IPS-20b (cell line): ENCODE results near the gene GPR39.

Experiments used
- H3K27ac ChIP-seq: one replicate; pipeline ENCODE4 v1.5.1; 2013; ENCODE audit warnings: low read length
- H3K27me3 ChIP-seq: 2 replicates; pipeline ENCODE4 v1.6.1; 2013; ENCODE audit warnings: mild to moderate bottlenecking, low read length, inconsistent platforms; ENCODE audit not compliant: insufficient read depth
- H3K36me3 ChIP-seq: 2 replicates; pipeline ENCODE4 v1.6.1; 2013; ENCODE audit warnings: low read depth, mild to moderate bottlenecking, inconsistent platforms, low read length, moderate library complexity; ENCODE audit not compliant: insufficient read depth
- H3K4me1 ChIP-seq: 2 replicates; pipeline ENCODE4 v1.6.1; 2013; ENCODE audit warnings: mild to moderate bottlenecking, control low read depth, inconsistent platforms, low read length, moderate library complexity; ENCODE audit not compliant: insufficient read depth
- H3K4me3 ChIP-seq: 2 replicates; pipeline ENCODE4 v1.5.1; 2013; ENCODE audit warnings: mild to moderate bottlenecking, low read length, inconsistent platforms
- H3K9ac ChIP-seq: 2 replicates; pipeline ENCODE4 v1.6.1; 2013; ENCODE audit warnings: low read depth, mild to moderate bottlenecking, inconsistent platforms, low read length, moderate library complexity
- H3K9me3 ChIP-seq: 2 replicates; pipeline ENCODE4 v1.6.1; 2013; ENCODE audit warnings: mild to moderate bottlenecking, low read depth, low read length, inconsistent platforms; ENCODE audit not compliant: insufficient read depth

Gene GPR39

DNA sequence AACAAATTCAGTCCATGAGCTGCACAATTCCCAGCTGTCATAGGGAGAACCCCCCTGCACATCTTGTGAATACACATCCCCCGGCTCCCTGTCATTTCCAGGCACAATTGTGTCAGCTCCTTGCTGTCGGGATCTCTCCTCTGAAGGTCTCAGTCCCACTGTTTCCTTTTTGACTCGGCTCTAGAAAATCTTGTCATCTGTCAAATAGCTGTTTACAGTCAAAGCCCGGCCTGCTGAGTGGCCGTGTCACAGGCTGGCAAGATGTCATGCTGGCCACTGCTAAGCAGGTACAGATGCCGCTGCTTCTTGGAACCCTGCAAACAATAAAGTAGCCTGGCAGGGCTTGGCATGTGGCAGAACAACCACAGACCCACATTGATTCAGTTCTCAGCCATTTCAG, 191.7 kb downstream of the GPR39 start:
- peaks cover 12% of the 10 kb centered on the region; the same call in 1 of the 2 replicates for H3K4me1 ChIP-seq
- no peak overlapping the region for H3K9ac ChIP-seq
- no peaks in the 10 kb centered on the region for H3K27me3 ChIP-seq
- H3K4me3 ChIP-seq = no peak overlapping the region
- H3K36me3 ChIP-seq = no peaks in the 10 kb centered on the region
- no peaks in the 10 kb centered on the region for H3K9me3 ChIP-seq
- no peak overlapping the region for H3K27ac ChIP-seq

DNA sequence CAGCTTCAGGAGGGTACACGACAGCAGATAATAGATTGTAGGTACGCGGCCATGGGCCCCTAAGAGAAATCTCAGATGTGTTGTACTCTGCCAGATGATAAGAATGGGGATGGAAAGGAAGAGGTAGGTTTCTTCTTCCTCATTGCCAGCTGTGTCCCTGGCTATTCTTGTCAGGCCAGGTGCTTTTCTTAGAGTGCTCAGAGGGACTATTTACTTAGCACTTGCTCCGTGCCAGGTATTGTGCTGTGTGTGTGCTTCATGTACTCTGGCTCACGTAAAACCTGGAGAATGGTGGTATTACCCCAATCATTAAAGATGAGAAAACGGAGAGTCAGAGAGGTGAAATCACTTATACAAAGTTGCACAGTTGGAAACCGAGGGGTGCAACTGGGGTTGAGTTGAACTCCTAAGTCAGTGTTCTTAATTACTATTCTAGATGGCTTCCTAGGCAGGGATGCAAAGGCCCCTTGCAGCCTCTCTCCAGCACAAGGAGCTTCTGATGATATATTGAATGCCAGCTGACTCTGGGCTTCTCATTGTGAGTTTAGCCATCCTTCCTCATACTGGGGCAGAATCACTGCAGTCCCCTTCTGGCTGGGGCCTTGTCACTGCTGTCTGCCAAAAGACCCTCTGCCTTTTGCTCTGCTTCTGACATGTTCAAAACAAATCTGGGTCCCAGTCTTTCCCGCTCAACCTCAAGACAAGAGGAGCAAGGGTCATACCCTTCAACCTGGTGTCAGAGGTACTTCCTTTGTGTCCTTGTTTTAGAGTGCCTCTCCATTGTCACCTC, 192.7 kb downstream of the GPR39 start:
- Histone ChIP-seq H3K27me3 (no peaks in the 10 kb centered on the region), H3K9ac (no peak overlapping the region), H3K9me3 (no peaks in the 10 kb centered on the region), H3K36me3 (no peaks in the 10 kb centered on the region), H3K4me1 (peaks cover 12% of the 10 kb centered on the region; the same call in 1 of the 2 replicates), H3K4me3 (no peak overlapping the region), H3K27ac (no peak overlapping the region)

DNA sequence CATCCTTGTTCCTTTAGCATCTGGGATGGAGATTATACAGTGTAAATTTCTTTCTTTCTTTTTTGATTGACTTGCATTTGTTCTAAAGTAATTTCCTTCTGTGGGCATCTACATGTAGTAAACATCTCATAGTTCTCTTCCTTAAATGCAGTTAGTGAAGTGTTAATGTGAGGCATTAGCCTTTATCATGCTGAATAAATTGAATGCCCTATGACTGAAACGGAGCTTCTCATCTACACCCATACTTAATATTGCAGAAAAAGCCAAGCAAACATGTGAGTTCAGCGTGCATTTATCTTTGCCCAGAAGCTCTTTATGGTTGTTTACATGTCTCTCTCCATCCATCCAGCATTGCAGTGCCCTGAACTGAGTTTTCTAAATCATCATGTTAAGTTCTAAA, 195.1 kb downstream of the GPR39 start:
- Histone ChIP-seq H3K4me3 (no peak overlapping the region), H3K4me1 (peaks cover 4% of the 10 kb centered on the region; the same call in 1 of the 2 replicates), H3K9ac (no peak overlapping the region), H3K27me3 (no peaks in the 10 kb centered on the region), H3K27ac (no peak overlapping the region), H3K36me3 (no peaks in the 10 kb centered on the region), H3K9me3 (no peaks in the 10 kb centered on the region)

DNA sequence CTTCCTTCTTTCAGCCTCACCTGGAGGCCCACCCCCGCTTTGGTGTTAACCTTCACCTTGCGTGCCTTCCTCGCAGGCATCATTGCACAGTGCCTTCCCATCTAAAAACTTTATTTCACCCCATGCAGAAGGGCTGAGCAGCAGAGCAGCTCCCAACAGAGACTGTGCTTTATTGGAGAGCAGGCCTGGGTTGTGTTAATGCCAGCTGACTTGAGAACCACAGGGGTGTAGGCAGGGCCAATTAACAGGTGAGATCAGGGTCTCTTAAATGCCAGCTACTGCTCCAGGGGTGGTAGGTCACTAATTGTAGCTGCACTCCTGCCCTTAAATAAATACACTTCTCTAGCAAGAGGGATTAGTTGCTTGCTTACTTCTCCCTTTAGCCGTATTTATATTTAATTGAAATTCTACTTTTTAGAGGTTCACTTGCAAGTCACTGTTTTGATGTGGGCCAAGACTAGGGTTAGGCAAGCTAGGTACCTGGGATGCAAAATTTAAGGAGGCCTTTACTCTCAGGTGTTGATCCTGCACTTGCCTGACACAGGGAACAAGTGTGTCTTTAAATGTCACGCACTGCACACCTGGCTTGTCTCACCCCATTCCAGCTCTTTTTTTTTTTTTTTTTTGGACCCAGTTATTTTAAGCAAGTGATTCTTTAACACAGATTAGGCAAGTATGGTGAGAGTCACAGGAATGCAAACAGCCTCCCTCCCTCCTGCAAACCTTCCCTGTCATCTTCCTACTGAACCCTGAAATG, 198.9 kb downstream of the GPR39 start:
- Histone ChIP-seq H3K4me1 (no peaks in the 10 kb centered on the region; the same call in 1 of the 2 replicates), H3K36me3 (no peaks in the 10 kb centered on the region), H3K27ac (no peak overlapping the region), H3K4me3 (no peak overlapping the region), H3K9ac (no peak overlapping the region), H3K9me3 (no peaks in the 10 kb centered on the region), H3K27me3 (no peaks in the 10 kb centered on the region)

DNA sequence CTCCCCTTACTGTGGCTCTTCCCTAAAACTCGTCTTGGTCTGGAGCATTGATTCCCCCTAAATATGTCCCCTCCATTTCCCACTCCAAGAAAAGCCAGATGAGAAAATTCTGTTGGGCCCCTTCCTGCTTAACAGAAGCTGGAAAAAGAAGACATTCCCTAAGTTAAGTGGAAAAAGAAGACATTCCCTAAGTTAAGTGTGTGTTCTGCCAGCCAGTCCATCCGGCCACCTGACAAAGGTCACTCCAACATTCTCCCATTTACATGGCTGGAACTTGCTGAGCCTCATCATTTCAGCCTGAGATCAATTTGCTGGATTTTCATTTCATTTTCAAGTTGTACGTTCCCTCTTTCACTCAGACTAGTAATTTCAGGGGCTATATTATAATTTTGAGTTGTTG, 201.4 kb downstream of the GPR39 start:
- Histone ChIP-seq H3K36me3 (no peaks in the 10 kb centered on the region), H3K4me3 (no peak overlapping the region), H3K27ac (no peak overlapping the region), H3K9ac (no peak overlapping the region), H3K4me1 (no peaks in the 10 kb centered on the region; the same call in 1 of the 2 replicates), H3K9me3 (no peaks in the 10 kb centered on the region), H3K27me3 (no peaks in the 10 kb centered on the region)

- Histone ChIP-seq H3K4me3 (no peak overlapping the region), H3K9ac (no peak overlapping the region), H3K9me3 (no peaks in the 10 kb centered on the region), H3K4me1 (peaks cover 3% of the 10 kb centered on the region; the same call in 1 of the 2 replicates), H3K27ac (no peak overlapping the region), H3K36me3 (no peaks in the 10 kb centered on the region), H3K27me3 (no peaks in the 10 kb centered on the region)
Measured at GRCh38 chr2:132618734-132619133, 202.1 kb downstream of the GPR39 start.

GRCh38 chr2:132620115-132620514, 203.5 kb downstream of the GPR39 start:
- Histone ChIP-seq H3K9ac (no peak overlapping the region), H3K4me3 (no peak overlapping the region), H3K27me3 (no peaks in the 10 kb centered on the region), H3K27ac (no peak overlapping the region), H3K36me3 (no peaks in the 10 kb centered on the region), H3K4me1 (peaks cover 7% of the 10 kb centered on the region; the same call in 1 of the 2 replicates), H3K9me3 (no peaks in the 10 kb centered on the region)

DNA sequence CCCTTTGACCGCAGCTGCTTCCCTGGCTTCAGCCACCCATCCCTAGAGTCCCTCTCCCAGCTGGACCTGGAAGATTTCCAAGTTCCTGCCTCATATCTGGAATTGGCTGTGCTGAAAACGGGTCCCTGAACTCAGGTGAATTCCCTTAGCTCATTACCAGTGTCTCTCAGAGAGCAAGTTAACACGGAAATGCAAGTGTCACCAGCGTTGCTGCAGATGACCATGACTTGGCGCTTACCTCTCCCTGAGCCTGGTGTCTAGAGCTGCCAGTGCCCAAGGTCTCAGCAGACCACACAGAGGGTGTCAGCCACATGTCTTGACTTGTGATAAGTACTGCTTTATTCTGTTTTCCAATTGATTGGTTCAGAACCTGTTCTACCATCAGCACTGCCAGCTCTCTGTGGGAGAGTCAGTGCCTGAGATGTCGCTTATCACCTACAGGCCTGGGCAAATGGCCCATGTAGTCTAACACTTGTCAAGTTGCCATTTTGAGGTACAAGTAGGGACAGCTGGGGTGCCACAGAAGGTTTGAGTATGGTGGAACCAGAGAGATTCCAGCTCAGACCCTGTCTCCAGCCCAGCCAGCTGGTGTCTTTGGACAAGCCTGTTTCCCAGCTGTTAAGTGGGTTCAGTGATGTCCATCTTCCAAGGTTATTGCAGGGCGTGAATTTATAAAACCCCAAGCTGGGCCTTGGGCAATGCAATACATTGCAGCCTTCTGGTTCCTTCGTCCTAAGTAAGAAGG, 204.7 kb downstream of the GPR39 start:
- Histone ChIP-seq H3K4me3 (no peak overlapping the region), H3K27me3 (no peaks in the 10 kb centered on the region), H3K27ac (no peak overlapping the region), H3K4me1 (peaks cover 7% of the 10 kb centered on the region; the same call in 1 of the 2 replicates), H3K9ac (no peak overlapping the region), H3K9me3 (no peaks in the 10 kb centered on the region), H3K36me3 (no peaks in the 10 kb centered on the region)

DNA sequence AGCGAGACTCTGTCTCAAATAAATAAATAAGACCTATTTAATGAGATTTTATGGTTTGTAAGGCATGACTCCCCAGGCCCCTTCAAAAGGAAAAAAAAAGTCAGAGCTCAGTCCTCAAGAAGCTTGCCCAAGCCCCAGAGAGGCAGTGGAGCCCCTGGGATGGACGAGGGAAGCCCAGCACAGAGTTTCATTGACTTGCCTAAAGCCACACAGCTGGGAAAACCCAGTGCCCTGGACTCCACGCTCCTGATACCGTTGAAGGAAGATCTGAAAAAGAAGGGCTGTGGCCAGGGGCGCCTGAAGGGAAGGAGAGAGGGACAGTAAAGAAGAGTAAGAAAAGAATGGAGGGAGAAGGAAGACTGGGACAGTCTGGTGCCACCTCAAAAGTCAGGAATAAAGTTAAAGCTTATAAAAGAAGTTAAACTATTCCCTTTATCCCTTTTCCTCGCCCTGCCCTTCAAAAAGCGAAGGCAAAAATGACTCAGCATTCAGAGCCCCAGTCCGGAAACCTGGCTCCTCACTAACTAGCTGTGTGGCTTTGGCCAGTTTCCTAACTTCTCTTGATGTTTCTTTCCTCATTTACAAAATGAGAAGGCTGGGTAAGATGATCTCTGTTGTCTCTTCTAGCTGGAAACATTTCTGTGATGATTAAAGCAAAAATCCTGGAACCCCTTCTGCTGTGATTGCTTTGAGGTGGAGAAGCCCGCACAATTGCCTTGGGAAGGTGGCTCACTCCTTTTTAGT, 206.7 kb downstream of the GPR39 start:
- no peaks in the 10 kb centered on the region for H3K9me3 ChIP-seq
- H3K9ac ChIP-seq = no peak overlapping the region
- H3K4me1 ChIP-seq = peaks cover 7% of the 10 kb centered on the region; the same call in 1 of the 2 replicates
- no peaks in the 10 kb centered on the region for H3K27me3 ChIP-seq
- H3K27ac ChIP-seq = no peak overlapping the region
- H3K4me3 ChIP-seq = no peak overlapping the region
- H3K36me3 ChIP-seq = no peaks in the 10 kb centered on the region

- Histone ChIP-seq H3K27me3 (no peaks in the 10 kb centered on the region), H3K9ac (no peak overlapping the region), H3K4me1 (peaks cover 13% of the 10 kb centered on the region; the same call in 1 of the 2 replicates), H3K36me3 (no peaks in the 10 kb centered on the region), H3K27ac (no peak overlapping the region), H3K9me3 (no peaks in the 10 kb centered on the region), H3K4me3 (no peak overlapping the region)
Measured at GRCh38 chr2:132627536-132627935, 210.9 kb downstream of the GPR39 start.
